ENCODE data around the gene FARP1.
A peak's percentile ranks its signal among the peaks of the same experiment; 100 is the strongest.
"Not testable (repeated sequence)": the region's sequence is repeated elsewhere in the genome, so short reads cannot be mapped to it uniquely, and the experiment has no call there.

FARP1 gene

GRCh38 chr13:98368019-98368418 lies 225.1 kb downstream of the FARP1 start:
- no peak for DNase-seq (ENCODE audit: low read depth in 2 of 2)

GRCh38 chr13:98369520-98369919 lies 226.6 kb downstream of the FARP1 start:
- DNase-seq (ENCODE audit: low read depth in 2 of 2); H3K4me3 ChIP-seq (replicated peaks in 1 of 2; ENCODE audit: low read depth in 2 of 2, low read length in 2 of 2): not testable (repeated sequence)

More at GRCh38 chr13:98368019-98368418, 225.1 kb downstream of the FARP1 start:
- no peak for TF ChIP-seq CTCF (IDR thresholded peaks at IDR 0.05; ENCODE audit: low read depth, low read length)
- H3K4me3 ChIP-seq (replicated peaks in 1 of 2; ENCODE audit: low read depth in 2 of 2, low read length in 2 of 2), result no peak overlapping the region

- no peak for TF ChIP-seq CTCF (IDR thresholded peaks at IDR 0.05; ENCODE audit: low read depth, low read length)
- DNase-seq (ENCODE audit: low read depth in 2 of 2), result no peak
- no peak overlapping the region for H3K4me3 ChIP-seq (replicated peaks in 1 of 2; ENCODE audit: low read depth in 2 of 2, low read length in 2 of 2)
Observed at GRCh38 chr13:98370261-98370660, 227.4 kb downstream of the FARP1 start.

- no peak for TF ChIP-seq CTCF (IDR thresholded peaks at IDR 0.05; ENCODE audit: low read depth, low read length)
- H3K4me3 ChIP-seq (replicated peaks in 1 of 2; ENCODE audit: low read depth in 2 of 2, low read length in 2 of 2), result peak overlapping the region in 1 of 2 donors; percentile 18
- DNase-seq (ENCODE audit: low read depth in 2 of 2), result peak; percentile 80 to 88
Observed at GRCh38 chr13:98370806-98371515, 228.1 kb downstream of the FARP1 start.

GRCh38 chr13:98371516-98372023 lies 228.7 kb downstream of the FARP1 start:
- no peak overlapping the region for H3K4me3 ChIP-seq (replicated peaks in 1 of 2; ENCODE audit: low read depth in 2 of 2, low read length in 2 of 2)
- DNase-seq (ENCODE audit: low read depth in 2 of 2), result no peak
- no peak for TF ChIP-seq CTCF (IDR thresholded peaks at IDR 0.05; ENCODE audit: low read depth, low read length)

GRCh38 chr13:98372876-98373275 lies 230.0 kb downstream of the FARP1 start:
- no peak for TF ChIP-seq CTCF (IDR thresholded peaks at IDR 0.05; ENCODE audit: low read depth, low read length)
- no peak overlapping the region for H3K4me3 ChIP-seq (replicated peaks in 1 of 2; ENCODE audit: low read depth in 2 of 2, low read length in 2 of 2)
- DNase-seq (ENCODE audit: low read depth in 2 of 2), result peak in 1 of 2 donors; percentile 54

GRCh38 chr13:98374750-98375149 lies 231.9 kb downstream of the FARP1 start:
- no peak for DNase-seq (ENCODE audit: low read depth in 2 of 2)
- TF ChIP-seq CTCF (IDR thresholded peaks at IDR 0.05; ENCODE audit: low read depth, low read length), result no peak
- no peak overlapping the region for H3K4me3 ChIP-seq (replicated peaks in 1 of 2; ENCODE audit: low read depth in 2 of 2, low read length in 2 of 2)
